K562 (cell line): ENCODE data around the gene FAM118B. TPM values are rescaled to one million over a fixed set of nuclear protein-coding genes. Genes with fewer than 3 reads are reported as not detected.

ENCODE experiments used
- ATAC-seq: fragments of 200-7000 bp; cut with Tn5 transposase; 3 replicates; pipeline ENCODE4 v1.9.1; 2020; ENCODE audit warnings: moderate library complexity
- BruUV-seq: library from RNA; stranded (reverse); fragments of 400-500 nt; replicated peaks from 2 replicates; lab custom pipeline; 2021; lab: Mats Ljungman, UMichigan
- CTCF ChIA-PET: fragments of 300-600 bp; formaldehyde crosslinking; extraction: SDS; loops from one replicate; lab custom pipeline; 2021; ENCODE audit warnings: low intra/inter-chr PET ratio; lab: Yijun Ruan, JAX
- POLR2A ChIA-PET: fragments of 300-600, 350-650 bp; sonication (Branson Sonifier 250); formaldehyde crosslinking; extraction: SDS; loops from one replicate; lab custom pipeline; 2021; ENCODE audit warnings: antibody characterized with exemption, inconsistent platforms; lab: Yijun Ruan, JAX
- DNase-seq, 4 experiments: peaks; one replicate each; pipeline versions ENCODE4 v3.0.0 to v3.0.0-alpha.2; 2011 to 2018; ENCODE audit warnings: low spot score in 3 of 4, mixed read lengths in 3 of 4; ENCODE audit errors: extremely low read depth in 1 of 4
- FAIRE-seq: peaks from 2 replicates; lab custom pipeline; 2011; peaks lifted over from hg19 to GRCh38; lab: Jason Lieb, UNC
- H2AFZ ChIP-seq: 2 replicates; pipeline ENCODE4 v1.6.0; 2011; ENCODE audit warnings: low read depth, low read length, control low read depth, inconsistent platforms
- H3K27ac ChIP-seq: fragments of 200-600 bp; 3 replicates; pipeline ENCODE4 v1.8.0; 2011; ENCODE audit warnings: low read depth, mild to moderate bottlenecking, control low read depth, inconsistent platforms, low read length, moderate library complexity, mixed read lengths; ENCODE audit errors: extremely low read depth
- H3K27me3 ChIP-seq, 2 experiments: fragments of 300-600 bp in 1 of 2; 2 replicates in 1 of 2; 3 replicates in 1 of 2; pipeline versions ENCODE4 v1.6.0 to v1.8.0; 2011; ENCODE audit warnings: inconsistent platforms in 2 of 2, low read length in 2 of 2, mild to moderate bottlenecking in 1 of 2, mixed read lengths in 1 of 2, moderate library complexity in 1 of 2; ENCODE audit not compliant: control insufficient read depth in 2 of 2, insufficient read depth in 2 of 2
- H3K36me3 ChIP-seq: fragments of 300-600 bp; 3 replicates; pipeline ENCODE4 v1.8.0; 2011; ENCODE audit warnings: mild to moderate bottlenecking, low read length, inconsistent platforms; ENCODE audit not compliant: control insufficient read depth, insufficient read depth
- H3K4me1 ChIP-seq, 2 experiments: fragments of 200-600 bp in 1 of 2; replicated peaks in 1 of 2; 2 replicates in 1 of 2; 3 replicates in 1 of 2; pipeline versions ENCODE4 v1.5.1 to v1.8.0; 2011; ENCODE audit warnings: inconsistent platforms in 2 of 2, low read length in 2 of 2, mild to moderate bottlenecking in 1 of 2, mixed read lengths in 1 of 2, moderate library complexity in 1 of 2; ENCODE audit not compliant: control insufficient read depth in 2 of 2, insufficient read depth in 2 of 2
- H3K4me2 ChIP-seq: 2 replicates; pipeline ENCODE4 v1.6.1; 2011; ENCODE audit warnings: low read length, control low read depth, inconsistent platforms, mixed read lengths; ENCODE audit not compliant: insufficient read depth
- H3K4me3 ChIP-seq: fragments of 200-600 bp; sonication (generic), shearing (Covaris generic); 2 replicates; pipeline ENCODE4 v1.5.1; 2016; ENCODE audit warnings: control low read depth, inconsistent platforms
- H3K79me2 ChIP-seq: fragments of 200-600 bp; 3 replicates; pipeline ENCODE4 v1.8.0; 2011; ENCODE audit warnings: low read length, inconsistent platforms; ENCODE audit not compliant: control insufficient read depth, insufficient read depth
- H3K9ac ChIP-seq, 2 experiments: 2 replicates each; pipeline versions ENCODE4 v1.6.0 to v1.6.1; 2011; ENCODE audit warnings: low read depth in 2 of 2, low read length in 2 of 2, control low read depth in 1 of 2, inconsistent platforms in 1 of 2, mild to moderate bottlenecking in 1 of 2, mixed read lengths in 1 of 2; ENCODE audit not compliant: insufficient read depth in 1 of 2
- H3K9me1 ChIP-seq: one replicate; pipeline ENCODE4 v1.6.0; 2011; ENCODE audit warnings: inconsistent platforms, mild to moderate bottlenecking, low read length, moderate library complexity; ENCODE audit not compliant: control insufficient read depth, insufficient read depth
- H3K9me3 ChIP-seq: replicated peaks from 2 replicates; pipeline ENCODE4 v1.5.1; 2011; ENCODE audit warnings: low read depth, low read length, inconsistent platforms; ENCODE audit not compliant: control insufficient read depth, insufficient read depth
- H4K20me1 ChIP-seq: replicated peaks from 2 replicates; pipeline ENCODE4 v1.6.1; 2011; ENCODE audit warnings: low read length, inconsistent platforms, mixed read lengths; ENCODE audit not compliant: control insufficient read depth, insufficient read depth
- CCNT2 ChIP-seq: IDR thresholded peaks from 2 replicates; pipeline ENCODE4 v1.6.1; 2011; ENCODE audit warnings: borderline replicate concordance, low read depth, mild to moderate bottlenecking, moderate library complexity, mixed read lengths, low read length; ENCODE audit not compliant: insufficient read length; ENCODE audit errors: extremely low read depth
- RBBP5 ChIP-seq: fragments of 200-600 bp; sonication (generic); IDR thresholded peaks from 2 replicates; pipeline ENCODE4 v1.6.1; 2012; ENCODE audit warnings: borderline replicate concordance, mild to moderate bottlenecking, low read length, control low read depth, inconsistent platforms; ENCODE audit not compliant: insufficient read depth, poor library complexity, severe bottlenecking
- ZBTB7A ChIP-seq: IDR thresholded peaks from 2 replicates; pipeline ENCODE4 v1.6.1; 2011; ENCODE audit warnings: low read depth, mild to moderate bottlenecking, low read length, moderate library complexity, borderline replicate concordance; ENCODE audit not compliant: control insufficient read depth
- WGBS: fragments of 100-300 bp; shearing (Covaris generic); methylation state at CpG from one replicate; pipeline ENCODE4 v1.1.6; 2016; ENCODE audit warnings: low coverage, mixed read lengths; ENCODE audit not compliant: insufficient coverage; ENCODE audit errors: missing lambda C conversion rate; 5-methylcytosine and 5-hydroxymethylcytosine counted together
- in situ Hi-C: fragments of 300-500 bp; cut with MboI; formaldehyde crosslinking; loops from 4 replicates; pipeline ENCODE4 v1.15.0; 2018; ENCODE audit warnings: inconsistent platforms, mixed read lengths
- intact Hi-C: fragments of 100-400 bp; cut with micrococcal nuclease; formaldehyde crosslinking; loops from 2 replicates; pipeline ENCODE4 v1.14.2; 2022
- polyA plus RNA-seq, 8 experiments: library from polyadenylated mRNA; depleted of rRNA in 4 of 8; stranded (reverse) in 5 of 8; unstranded in 3 of 8; fragments of >200 nt; fragmentation: Nextera tagmentation in 2 of 8; fragmentation: Illumina TruSeq in 1 of 8; extraction: Ambion mirVana in 2 of 8; extraction: Trizol in 1 of 8; gene quantifications; 2 replicates each; pipeline versions ENCODE4 v1.2.1 to v1.2.3, GENCODE V29; 2011 to 2014; ENCODE audit warnings: inconsistent platforms in 1 of 8, missing spikeins in 1 of 8
- total RNA-seq, 7 experiments: library from RNA; depleted of rRNA in 6 of 7; stranded (reverse); fragments of >200 nt in 6 of 7; fragmentation: Illumina TruSeq in 2 of 7; extraction: Trizol in 2 of 7; gene quantifications; 2 replicates each; pipeline versions ENCODE4 v1.2.1 to v1.2.3, GENCODE V29; 2011 to 2021; ENCODE audit warnings: low replicate concordance in 1 of 7
- TF ChIP-seq, protein P1 (sequence below): fragments of 250-450 bp; sonication (Bioruptor Pico); IDR thresholded peaks from 2 replicates; pipeline ENCODE4 v1.4.0; 2020; ENCODE audit warnings: mild to moderate bottlenecking, moderate library complexity, borderline replicate concordance

Gene FAM118B
- total and polyA plus RNA-seq, 9 of the 15 experiments (the other 6 are each of a cell fraction or from before 2014, with no cell fraction given) = 12.0 to 49.0 (median 22.1) TPM

DNA sequence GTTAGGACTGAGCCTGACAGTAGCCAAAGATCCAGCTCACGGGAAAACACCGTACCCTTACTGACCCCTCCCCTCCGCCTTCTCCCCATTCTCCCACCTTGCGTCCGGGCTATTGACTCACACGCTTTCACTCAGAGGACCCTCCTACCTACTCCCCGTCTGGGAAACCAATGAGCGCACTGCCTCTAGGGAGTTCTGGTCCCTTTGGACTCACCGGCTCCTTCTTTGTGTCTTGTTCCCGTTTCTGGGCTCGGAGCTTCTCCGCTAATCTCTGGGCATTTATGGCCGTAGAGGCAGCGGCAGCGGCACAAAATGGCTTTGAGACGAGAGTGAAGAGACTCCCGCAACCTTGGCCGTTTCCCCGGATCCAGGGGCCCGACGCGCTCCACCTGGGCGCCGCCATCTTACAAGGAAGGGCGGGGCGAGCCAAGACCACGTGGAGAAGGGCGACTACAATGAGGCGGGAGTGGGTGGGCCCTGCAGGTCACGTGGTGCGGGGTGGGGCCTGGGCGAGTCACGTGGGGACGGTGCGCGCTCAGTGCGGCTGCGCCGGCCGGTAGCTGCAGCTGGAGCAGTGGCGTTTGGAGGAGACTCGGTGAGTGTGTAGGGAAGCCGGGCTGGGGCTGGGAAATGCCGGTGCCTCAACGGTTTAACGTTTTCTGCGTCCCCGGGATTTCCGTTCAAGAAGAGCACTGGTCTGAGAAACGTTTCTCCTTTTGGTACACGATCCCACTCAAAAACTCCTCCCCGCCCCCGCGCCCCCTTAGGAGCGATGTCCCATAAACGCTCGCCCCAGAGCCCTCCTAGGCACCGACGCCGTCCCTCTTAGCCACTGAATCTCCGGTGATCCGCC lies at the start of gene FAM118B, which contains the start of gene RPUSD4 (continued):
- TF ChIP-seq RBBP5 = peak; percentile 87
- TF ChIP-seq CCNT2 = peak; percentile 52
- TF ChIP-seq, protein P1, sequence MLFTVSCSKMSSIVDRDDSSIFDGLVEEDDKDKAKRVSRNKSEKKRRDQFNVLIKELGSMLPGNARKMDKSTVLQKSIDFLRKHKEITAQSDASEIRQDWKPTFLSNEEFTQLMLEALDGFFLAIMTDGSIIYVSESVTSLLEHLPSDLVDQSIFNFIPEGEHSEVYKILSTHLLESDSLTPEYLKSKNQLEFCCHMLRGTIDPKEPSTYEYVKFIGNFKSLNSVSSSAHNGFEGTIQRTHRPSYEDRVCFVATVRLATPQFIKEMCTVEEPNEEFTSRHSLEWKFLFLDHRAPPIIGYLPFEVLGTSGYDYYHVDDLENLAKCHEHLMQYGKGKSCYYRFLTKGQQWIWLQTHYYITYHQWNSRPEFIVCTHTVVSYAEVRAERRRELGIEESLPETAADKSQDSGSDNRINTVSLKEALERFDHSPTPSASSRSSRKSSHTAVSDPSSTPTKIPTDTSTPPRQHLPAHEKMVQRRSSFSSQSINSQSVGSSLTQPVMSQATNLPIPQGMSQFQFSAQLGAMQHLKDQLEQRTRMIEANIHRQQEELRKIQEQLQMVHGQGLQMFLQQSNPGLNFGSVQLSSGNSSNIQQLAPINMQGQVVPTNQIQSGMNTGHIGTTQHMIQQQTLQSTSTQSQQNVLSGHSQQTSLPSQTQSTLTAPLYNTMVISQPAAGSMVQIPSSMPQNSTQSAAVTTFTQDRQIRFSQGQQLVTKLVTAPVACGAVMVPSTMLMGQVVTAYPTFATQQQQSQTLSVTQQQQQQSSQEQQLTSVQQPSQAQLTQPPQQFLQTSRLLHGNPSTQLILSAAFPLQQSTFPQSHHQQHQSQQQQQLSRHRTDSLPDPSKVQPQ (CRISPR knock-in tag) = peak; percentile 87; the same call in 1 of the 2 replicates

DNA sequence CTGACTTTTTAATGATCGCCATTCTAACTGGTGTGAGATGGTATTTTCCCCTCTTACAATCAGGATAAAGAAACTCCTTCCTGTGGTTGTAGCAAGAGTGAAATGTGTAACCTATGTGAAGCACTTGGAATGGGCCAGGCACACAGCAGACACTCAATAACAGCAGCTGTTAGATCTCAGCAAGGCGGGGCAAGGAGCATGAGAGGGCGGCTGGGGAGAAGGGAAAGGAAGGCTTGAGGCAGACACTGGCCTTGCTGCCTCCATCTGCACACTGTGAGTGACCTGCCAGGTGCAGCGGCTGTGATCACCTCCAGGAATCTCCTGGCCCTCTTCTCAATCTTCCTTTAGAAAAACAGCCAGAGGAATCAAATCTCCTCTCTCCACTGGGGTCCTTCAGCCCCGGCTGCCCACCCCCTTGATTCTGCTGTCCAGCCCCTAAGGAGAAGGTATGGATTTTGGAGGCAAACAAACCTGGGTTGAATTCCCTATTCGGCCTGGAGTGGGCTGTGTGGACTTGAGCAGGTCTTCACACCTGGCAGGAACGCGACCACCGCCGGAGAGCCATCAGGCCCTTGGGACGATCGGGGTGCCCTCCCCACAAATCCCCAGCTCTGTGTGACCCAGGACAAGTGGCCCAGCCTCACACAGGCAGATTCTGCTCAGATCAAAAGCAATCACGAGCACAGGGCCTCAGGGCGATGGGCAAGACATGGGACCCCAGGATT lies 49.1 kb upstream of the FAM118B start:
- FAIRE-seq (no peak), DNase-seq (no peak), ATAC-seq (no peak)
- H3K9ac ChIP-seq = peak overlapping the region in 1 of 2 experiments; percentile 13; a peak in 1 of 4 replicates
- in situ Hi-C loops = no loop called here
- no TSS peak for BruUV-seq
- no peak overlapping the region for H2AFZ ChIP-seq
- WGBS = 18% methylated on average over 14 of the region's 14 CpGs
- peaks cover 49 to 73% of the 10 kb centered on the region in 2 experiments for H3K27me3 ChIP-seq
- ChIA-PET POLR2A (no interaction called here), CTCF (no interaction called here)
- H3K36me3 ChIP-seq = no peaks in the 10 kb centered on the region
- H3K4me2 ChIP-seq = no peak overlapping the region
- no peak overlapping the region for H3K27ac ChIP-seq
- H3K79me2 ChIP-seq = no peaks in the 10 kb centered on the region
- peaks cover 4 to 24% of the 10 kb centered on the region in 2 experiments; a peak in 4 of 5 replicates for H3K4me1 ChIP-seq
- peaks cover 8% of the 10 kb centered on the region; the same call in 1 of the 2 replicates for H4K20me1 ChIP-seq
- intact Hi-C loops = no loop called here
- H3K9me1 ChIP-seq = no peaks in the 10 kb centered on the region
- no peak overlapping the region for H3K4me3 ChIP-seq
- no peaks in the 10 kb centered on the region for H3K9me3 ChIP-seq
- 0 out of 2 replicates have a peak, but pooled peaks have one; percentile 29 for TF ChIP-seq ZBTB7A
